IPS-20b (cell line): ENCODE data around the gene KCNQ1.

ENCODE experiments used
- H3K27ac ChIP-seq: one replicate; pipeline ENCODE4 v1.5.1; 2013; ENCODE audit warnings: low read length
- H3K27me3 ChIP-seq: 2 replicates; pipeline ENCODE4 v1.6.1; 2013; ENCODE audit warnings: mild to moderate bottlenecking, low read length, inconsistent platforms; ENCODE audit not compliant: insufficient read depth
- H3K36me3 ChIP-seq: 2 replicates; pipeline ENCODE4 v1.6.1; 2013; ENCODE audit warnings: low read depth, mild to moderate bottlenecking, inconsistent platforms, low read length, moderate library complexity; ENCODE audit not compliant: insufficient read depth
- H3K4me1 ChIP-seq: 2 replicates; pipeline ENCODE4 v1.6.1; 2013; ENCODE audit warnings: mild to moderate bottlenecking, control low read depth, inconsistent platforms, low read length, moderate library complexity; ENCODE audit not compliant: insufficient read depth
- H3K4me3 ChIP-seq: 2 replicates; pipeline ENCODE4 v1.5.1; 2013; ENCODE audit warnings: mild to moderate bottlenecking, low read length, inconsistent platforms
- H3K9ac ChIP-seq: 2 replicates; pipeline ENCODE4 v1.6.1; 2013; ENCODE audit warnings: low read depth, mild to moderate bottlenecking, inconsistent platforms, low read length, moderate library complexity
- H3K9me3 ChIP-seq: 2 replicates; pipeline ENCODE4 v1.6.1; 2013; ENCODE audit warnings: mild to moderate bottlenecking, low read depth, low read length, inconsistent platforms; ENCODE audit not compliant: insufficient read depth

Gene KCNQ1

GRCh38 chr11:2767801-2768200, 323.0 kb downstream of the KCNQ1 start:
- H3K4me1 ChIP-seq, result no peaks in the 10 kb centered on the region
- no peaks in the 10 kb centered on the region for H3K36me3 ChIP-seq
- no peak overlapping the region for H3K27ac ChIP-seq
- H3K4me3 ChIP-seq, result no peak overlapping the region
- peaks cover 68% of the 10 kb centered on the region for H3K27me3 ChIP-seq
- no peaks in the 10 kb centered on the region for H3K9me3 ChIP-seq
- H3K9ac ChIP-seq, result no peak overlapping the region

DNA sequence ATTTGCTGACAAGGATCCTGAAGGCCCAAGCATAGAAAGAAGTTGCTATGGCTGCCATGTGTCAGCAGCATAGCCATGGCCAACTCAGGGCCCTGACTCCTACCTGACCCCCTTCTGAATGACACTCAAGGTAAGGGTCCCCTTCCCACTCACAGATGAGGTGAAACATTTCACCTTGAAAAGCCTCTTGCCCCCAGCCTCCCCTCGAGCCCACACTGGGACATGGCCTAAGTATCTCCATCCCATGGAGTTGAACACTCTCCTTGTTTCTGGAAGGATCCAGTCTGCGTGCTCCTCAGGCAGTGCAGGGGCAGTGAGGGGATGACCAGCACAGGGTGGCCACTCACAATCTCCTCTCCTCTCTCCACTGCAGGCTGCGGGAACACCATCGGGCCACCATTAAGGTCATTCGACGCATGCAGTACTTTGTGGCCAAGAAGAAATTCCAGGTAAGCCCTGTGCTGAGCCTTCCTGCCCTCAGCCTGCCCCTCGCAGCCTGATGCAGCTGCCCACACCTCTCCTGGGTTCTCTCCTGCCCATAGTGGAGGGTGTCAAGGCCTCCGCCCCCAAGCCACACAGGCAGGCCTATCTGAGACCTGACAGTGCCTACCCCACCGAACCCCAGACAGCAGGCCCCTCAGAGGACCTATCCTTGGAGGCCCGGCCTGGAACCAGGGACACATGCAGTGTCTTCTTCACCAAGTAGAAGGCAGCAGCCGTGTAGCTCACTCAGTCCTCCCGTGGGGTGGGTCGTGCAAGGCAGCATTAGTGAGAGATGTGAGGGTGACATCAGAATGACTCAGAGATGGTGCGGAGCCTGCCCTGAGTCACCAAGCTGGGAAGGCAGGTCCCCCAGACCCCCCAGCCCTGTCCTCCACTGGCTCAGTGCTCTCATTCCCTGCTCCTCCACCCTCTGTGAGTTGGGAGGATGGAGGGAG, 323.9 kb downstream of the KCNQ1 start:
- Histone ChIP-seq H3K9me3 (no peaks in the 10 kb centered on the region), H3K27ac (no peak overlapping the region), H3K36me3 (no peaks in the 10 kb centered on the region), H3K4me3 (no peak overlapping the region), H3K27me3 (peaks cover 78% of the 10 kb centered on the region), H3K9ac (no peak overlapping the region), H3K4me1 (no peaks in the 10 kb centered on the region)

DNA sequence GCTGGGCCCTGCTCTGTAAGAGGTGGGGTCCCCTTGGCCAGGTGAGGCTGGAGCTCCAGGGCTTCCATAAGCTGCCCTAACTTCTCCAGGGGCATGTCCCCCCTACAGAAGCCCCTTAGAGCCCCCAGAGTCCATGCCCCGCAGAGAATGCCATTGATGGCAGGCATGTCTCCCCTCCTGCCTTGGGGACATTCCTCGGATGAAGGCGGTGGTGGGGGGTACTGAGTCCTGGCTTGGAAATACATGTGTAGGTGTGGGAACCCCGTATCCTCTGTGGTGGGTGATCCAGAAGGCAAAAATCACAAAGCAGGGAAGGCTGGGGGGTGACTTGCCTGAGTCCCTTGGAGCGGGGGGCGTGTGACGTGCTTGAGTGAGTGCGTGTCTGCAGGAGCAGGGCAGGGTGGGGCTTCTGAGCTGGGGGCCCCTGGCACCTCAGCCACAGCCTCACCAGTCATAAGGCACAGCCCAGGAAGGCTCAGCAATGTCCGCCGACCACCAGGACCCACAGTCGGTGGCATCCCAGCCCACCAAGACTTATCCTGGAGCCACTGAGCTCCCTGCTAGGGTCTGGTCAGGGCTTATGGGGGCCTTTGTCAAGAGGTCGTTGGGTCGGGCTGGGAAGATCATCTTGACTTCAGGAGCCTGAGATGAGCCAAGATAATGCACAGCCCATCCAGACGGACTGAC, 324.7 kb downstream of the KCNQ1 start:
- Histone ChIP-seq H3K9me3 (no peaks in the 10 kb centered on the region), H3K9ac (no peak overlapping the region), H3K36me3 (no peaks in the 10 kb centered on the region), H3K27ac (no peak overlapping the region), H3K4me3 (no peak overlapping the region), H3K27me3 (peaks cover 86% of the 10 kb centered on the region), H3K4me1 (no peaks in the 10 kb centered on the region)

DNA sequence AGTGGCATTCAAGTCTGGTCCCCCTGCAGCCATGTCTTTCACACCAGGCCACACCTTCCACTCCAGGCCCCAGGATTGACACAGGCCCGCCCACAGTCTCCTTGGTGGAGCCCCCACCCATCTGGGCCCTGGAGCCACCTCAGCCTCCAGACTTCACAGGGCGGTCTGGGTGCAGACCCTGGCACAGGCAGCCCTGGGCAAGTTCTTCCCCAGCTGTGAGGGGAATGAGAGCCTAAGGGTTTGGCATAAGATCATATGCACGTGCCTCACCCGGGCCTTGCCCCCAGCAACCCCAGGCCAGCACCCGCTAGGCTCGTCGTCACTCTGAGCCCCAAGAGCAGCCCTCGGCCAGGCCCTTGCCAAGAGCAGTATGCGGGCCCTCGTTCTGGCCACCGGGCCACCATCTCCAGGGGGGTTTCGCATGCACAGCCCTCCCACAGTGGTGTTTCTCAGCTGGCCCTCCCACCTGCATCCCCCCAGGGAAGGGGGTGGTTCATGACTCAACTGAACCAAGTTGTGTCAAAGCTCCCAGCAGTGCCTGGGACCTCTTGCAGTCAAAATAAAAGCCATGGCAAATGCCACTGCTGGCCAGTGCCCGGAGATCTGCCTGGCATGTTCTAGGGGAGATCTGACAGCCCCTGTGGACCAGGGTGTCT, 325.4 kb downstream of the KCNQ1 start:
- Histone ChIP-seq H3K9ac (no peak overlapping the region), H3K27ac (no peak overlapping the region), H3K4me1 (no peaks in the 10 kb centered on the region)

DNA sequence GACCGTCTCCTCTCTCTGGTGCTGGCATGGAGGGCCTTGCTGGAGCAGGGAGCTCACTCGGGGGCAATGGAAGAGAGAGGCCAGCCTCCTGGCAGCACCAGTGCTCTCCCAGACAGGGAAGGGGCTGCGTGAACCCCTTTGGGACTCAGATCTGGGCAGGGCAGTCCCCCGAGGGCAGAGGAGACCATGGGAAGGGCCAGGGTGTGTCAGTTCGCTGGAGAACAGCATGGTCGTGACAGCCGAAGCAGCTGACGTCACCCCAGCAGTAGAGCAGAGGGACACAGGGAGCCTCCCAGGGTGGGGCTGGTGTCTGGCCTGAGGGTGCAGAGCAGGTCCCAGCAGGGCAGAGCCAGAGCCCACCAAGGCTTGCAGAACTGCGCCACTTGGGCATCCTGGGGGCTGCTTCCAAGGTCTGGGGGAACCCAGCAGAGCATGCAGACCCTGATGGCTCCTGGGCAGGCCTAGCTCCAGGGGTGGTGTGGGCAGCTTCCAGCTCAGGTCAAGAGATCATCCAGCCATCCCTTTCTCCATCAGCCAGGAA, 326.0 kb downstream of the KCNQ1 start:
- Histone ChIP-seq H3K9ac (no peak overlapping the region), H3K4me3 (no peak overlapping the region)

More for the DNA sequence above, 325.4 kb downstream of the KCNQ1 start:
- Histone ChIP-seq H3K4me3 (no peak overlapping the region), H3K27me3 (peaks cover 87% of the 10 kb centered on the region), H3K9me3 (no peaks in the 10 kb centered on the region), H3K36me3 (no peaks in the 10 kb centered on the region)

DNA sequence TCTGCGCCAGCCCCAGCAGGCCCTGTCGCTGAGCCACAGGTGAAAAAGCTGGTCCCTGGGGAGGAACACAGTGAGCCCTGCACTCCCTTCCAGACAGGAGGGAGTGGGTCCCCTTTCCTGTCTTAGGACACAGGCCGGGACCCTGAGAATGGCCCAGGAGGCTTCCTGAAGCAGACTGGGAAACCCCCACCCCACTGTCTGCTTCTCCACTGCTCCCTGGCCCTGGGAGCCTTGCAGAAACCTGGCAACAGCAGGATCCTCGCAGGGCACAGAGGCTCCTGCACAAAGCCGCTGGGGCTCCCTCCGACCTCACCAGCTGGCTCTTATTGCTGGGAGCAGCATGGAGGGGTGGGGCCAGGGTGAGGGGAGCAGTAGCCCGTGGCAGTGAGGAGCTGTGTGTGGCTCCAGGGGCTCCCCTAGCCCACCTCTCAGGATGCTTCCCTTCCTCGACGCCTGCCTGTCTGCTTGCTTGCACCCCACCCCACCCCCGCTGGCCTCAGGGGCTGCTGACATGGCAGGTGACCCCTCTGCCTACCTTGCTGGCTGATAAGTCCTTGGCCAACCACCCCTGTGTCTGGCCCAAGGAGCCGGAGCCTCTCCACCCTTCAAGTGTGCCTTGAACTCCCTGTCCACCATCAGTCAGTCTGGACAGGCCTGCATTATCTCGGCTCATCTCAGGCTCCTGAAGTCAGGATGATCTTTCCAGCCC, 327.1 kb downstream of the KCNQ1 start:
- no peak overlapping the region for H3K9ac ChIP-seq
- no peaks in the 10 kb centered on the region for H3K36me3 ChIP-seq
- H3K4me3 ChIP-seq, result no peak overlapping the region
- H3K27ac ChIP-seq, result no peak overlapping the region
- H3K9me3 ChIP-seq, result no peaks in the 10 kb centered on the region
- H3K27me3 ChIP-seq, result peaks cover 86% of the 10 kb centered on the region
- H3K4me1 ChIP-seq, result no peaks in the 10 kb centered on the region

More for the DNA sequence above, 326.0 kb downstream of the KCNQ1 start:
- no peaks in the 10 kb centered on the region for H3K4me1 ChIP-seq
- no peaks in the 10 kb centered on the region for H3K36me3 ChIP-seq
- H3K9me3 ChIP-seq, result no peaks in the 10 kb centered on the region
- no peak overlapping the region for H3K27ac ChIP-seq
- peaks cover 87% of the 10 kb centered on the region for H3K27me3 ChIP-seq

DNA sequence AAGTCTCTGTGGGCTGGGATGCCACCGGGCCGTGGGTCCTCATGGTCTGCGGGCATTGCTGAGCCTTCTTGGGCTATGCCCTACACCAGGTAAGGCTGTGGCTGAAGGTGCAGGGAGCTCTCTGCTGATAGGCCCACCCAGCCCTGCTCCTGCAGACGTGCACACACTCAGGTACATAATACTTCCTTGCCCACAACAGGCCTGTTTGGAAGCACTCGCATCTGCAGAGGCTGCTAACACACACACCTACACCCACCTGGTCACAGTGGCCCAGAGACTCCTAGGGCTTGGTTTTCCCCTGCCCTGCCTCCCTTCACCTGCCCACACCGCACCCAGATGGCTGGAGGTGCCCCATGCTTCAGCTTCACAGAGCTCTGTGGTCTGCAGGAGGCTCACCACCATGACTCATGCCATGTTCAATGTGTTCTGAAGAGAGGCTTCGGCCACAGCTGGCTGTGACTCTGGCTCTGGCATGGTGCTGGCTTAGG, 327.8 kb downstream of the KCNQ1 start:
- Histone ChIP-seq H3K36me3 (no peaks in the 10 kb centered on the region), H3K27ac (no peak overlapping the region), H3K4me1 (no peaks in the 10 kb centered on the region), H3K4me3 (no peak overlapping the region), H3K9ac (no peak overlapping the region), H3K9me3 (no peaks in the 10 kb centered on the region), H3K27me3 (peaks cover 81% of the 10 kb centered on the region)

GRCh38 chr11:2774173-2775082, 329.6 kb downstream of the KCNQ1 start:
- H3K9me3 ChIP-seq, result no peaks in the 10 kb centered on the region
- H3K4me3 ChIP-seq, result no peak overlapping the region
- no peaks in the 10 kb centered on the region for H3K4me1 ChIP-seq
- peaks cover 66% of the 10 kb centered on the region for H3K27me3 ChIP-seq
- no peaks in the 10 kb centered on the region for H3K36me3 ChIP-seq
- H3K27ac ChIP-seq, result no peak overlapping the region
- H3K9ac ChIP-seq, result no peak overlapping the region

- no peaks in the 10 kb centered on the region for H3K9me3 ChIP-seq
- no peak overlapping the region for H3K9ac ChIP-seq
- no peaks in the 10 kb centered on the region for H3K36me3 ChIP-seq
- H3K4me3 ChIP-seq, result no peak overlapping the region
- H3K27me3 ChIP-seq, result peaks cover 66% of the 10 kb centered on the region
- no peaks in the 10 kb centered on the region for H3K4me1 ChIP-seq
- H3K27ac ChIP-seq, result no peak overlapping the region
Measured at GRCh38 chr11:2775083-2775625, 330.3 kb downstream of the KCNQ1 start.

GRCh38 chr11:2775626-2776350, 331.0 kb downstream of the KCNQ1 start:
- Histone ChIP-seq H3K4me3 (no peak overlapping the region), H3K36me3 (no peaks in the 10 kb centered on the region), H3K27me3 (peaks cover 60% of the 10 kb centered on the region), H3K4me1 (no peaks in the 10 kb centered on the region), H3K9me3 (no peaks in the 10 kb centered on the region), H3K9ac (no peak overlapping the region), H3K27ac (no peak overlapping the region)
